Measurements from ENCODE around the gene CADM1.

GRCh38 chr11:115361025-115361424 is 143.2 kb downstream of the CADM1 start:
- TF ChIP-seq, protein P1, sequence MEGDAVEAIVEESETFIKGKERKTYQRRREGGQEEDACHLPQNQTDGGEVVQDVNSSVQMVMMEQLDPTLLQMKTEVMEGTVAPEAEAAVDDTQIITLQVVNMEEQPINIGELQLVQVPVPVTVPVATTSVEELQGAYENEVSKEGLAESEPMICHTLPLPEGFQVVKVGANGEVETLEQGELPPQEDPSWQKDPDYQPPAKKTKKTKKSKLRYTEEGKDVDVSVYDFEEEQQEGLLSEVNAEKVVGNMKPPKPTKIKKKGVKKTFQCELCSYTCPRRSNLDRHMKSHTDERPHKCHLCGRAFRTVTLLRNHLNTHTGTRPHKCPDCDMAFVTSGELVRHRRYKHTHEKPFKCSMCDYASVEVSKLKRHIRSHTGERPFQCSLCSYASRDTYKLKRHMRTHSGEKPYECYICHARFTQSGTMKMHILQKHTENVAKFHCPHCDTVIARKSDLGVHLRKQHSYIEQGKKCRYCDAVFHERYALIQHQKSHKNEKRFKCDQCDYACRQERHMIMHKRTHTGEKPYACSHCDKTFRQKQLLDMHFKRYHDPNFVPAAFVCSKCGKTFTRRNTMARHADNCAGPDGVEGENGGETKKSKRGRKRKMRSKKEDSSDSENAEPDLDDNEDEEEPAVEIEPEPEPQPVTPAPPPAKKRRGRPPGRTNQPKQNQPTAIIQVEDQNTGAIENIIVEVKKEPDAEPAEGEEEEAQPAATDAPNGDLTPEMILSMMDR (conservative IDR thresholded peaks at IDR 0.05; ENCODE audit: low read length), result no peak
- TF ChIP-seq EZH2phosphoT487 (IDR thresholded peaks at IDR 0.05; ENCODE audit: borderline replicate concordance, low read depth, low read length), result no peak
